Neural progenitor cell (in vitro differentiated cells): ENCODE data around the gene SLIT1.

Experiments used
- CTCF ChIP-seq: fragments of 200-600 bp; sonication (generic); IDR thresholded peaks from 2 replicates; pipeline ENCODE4 v1.5.1; 2017; ENCODE audit warnings: antibody characterized with exemption, mild to moderate bottlenecking
- EZH2 ChIP-seq: fragments of 200-600 bp; sonication (generic); IDR thresholded peaks from 2 replicates; pipeline ENCODE4 v1.6.1; 2017; ENCODE audit warnings: antibody characterized with exemption, mild to moderate bottlenecking, moderate library complexity
- EZH2phosphoT487 ChIP-seq: fragments of 200-600 bp; sonication (generic); IDR thresholded peaks from 2 replicates; pipeline ENCODE4 v1.6.1; 2017; ENCODE audit warnings: antibody characterized with exemption

DNA sequence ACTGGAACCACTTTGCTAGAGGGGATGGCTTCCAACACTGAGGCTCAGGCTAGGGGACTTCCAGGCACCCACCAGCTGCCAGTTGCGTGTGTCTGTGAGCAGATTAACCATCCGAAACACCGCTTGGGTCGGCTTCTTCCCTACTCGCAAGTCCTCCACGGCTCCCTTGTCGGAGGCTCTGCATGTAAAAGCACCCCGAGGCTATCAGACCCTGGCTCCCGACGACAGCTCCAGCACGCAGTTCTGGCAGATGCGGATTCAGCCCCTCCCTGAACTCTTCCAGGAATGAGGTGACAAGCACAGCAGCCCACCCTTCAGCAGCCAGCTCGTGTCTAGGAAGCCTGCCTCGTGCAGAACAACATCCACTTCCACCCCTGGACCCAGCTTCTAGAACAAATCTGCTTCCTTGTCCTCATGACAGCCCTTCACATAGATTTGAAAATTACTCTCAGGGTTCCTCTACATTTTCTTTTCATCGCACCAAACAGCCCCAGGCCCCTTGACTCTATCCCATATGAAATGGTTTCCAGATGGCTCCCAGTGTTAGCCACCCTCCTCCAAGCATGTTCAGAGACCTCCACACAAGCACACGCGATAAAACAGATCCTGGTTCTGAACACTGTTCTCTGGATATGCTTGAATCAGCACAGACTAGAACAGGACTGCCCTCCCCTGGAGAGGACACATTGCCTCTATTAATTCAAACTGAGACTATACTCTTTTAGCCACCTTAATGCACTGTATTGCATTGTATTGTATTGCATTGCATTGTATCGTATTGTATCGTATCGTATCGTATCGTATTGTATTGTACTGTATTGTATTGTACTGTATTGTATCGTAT, 44.6 kb downstream of the SLIT1 start:
- TF ChIP-seq CTCF (no peak), EZH2phosphoT487 (no peak), EZH2 (no peak)
